SK-N-SH treated with all-trans-retinoic acid at 6 μM for 48 hours (cell line): ENCODE data around the gene GATA5.

Experiments
- BACH2 ChIP-seq: fragments of 250-450 bp; sonication (Bioruptor Pico); IDR thresholded peaks from 2 replicates; pipeline ENCODE4 v1.9.0; 2021; ENCODE audit warnings: mild to moderate bottlenecking, borderline replicate concordance
- PATZ1 ChIP-seq: fragments of 250-450 bp; sonication (Bioruptor Pico); IDR thresholded peaks from 2 replicates; pipeline ENCODE4 v1.8.0; 2020; ENCODE audit warnings: mild to moderate bottlenecking, moderate library complexity, borderline replicate concordance
- PPARA ChIP-seq: fragments of 250-450 bp; sonication (Bioruptor Pico); IDR thresholded peaks from 2 replicates; pipeline ENCODE4 v1.5.0; 2020; ENCODE audit warnings: mild to moderate bottlenecking, borderline replicate concordance
- RARB ChIP-seq: fragments of 250-450 bp; sonication (Bioruptor Pico); IDR thresholded peaks from 2 replicates; pipeline ENCODE4 v1.8.0; 2021; ENCODE audit warnings: mild to moderate bottlenecking, moderate library complexity
- SNAI2 ChIP-seq: fragments of 250-450 bp; sonication (Bioruptor Pico); IDR thresholded peaks from 2 replicates; pipeline ENCODE4 v1.5.0; 2020; ENCODE audit warnings: mild to moderate bottlenecking, moderate library complexity
- ZFP3 ChIP-seq: fragments of 250-450 bp; sonication (Bioruptor Pico); IDR thresholded peaks from 2 replicates; pipeline ENCODE4 v1.5.0; 2020; ENCODE audit warnings: mild to moderate bottlenecking, moderate library complexity
- ZNF8 ChIP-seq: fragments of 450-650 bp; formaldehyde crosslinking; IDR thresholded peaks from 2 replicates; pipeline ENCODE4 v1.5.0; 2020; ENCODE audit warnings: mild to moderate bottlenecking, moderate library complexity
- TF ChIP-seq, protein P1 (sequence below): fragments of 250-450 bp; sonication (Bioruptor Pico); IDR thresholded peaks from 2 replicates; pipeline ENCODE4 v1.5.1; 2020; ENCODE audit warnings: low read depth, mild to moderate bottlenecking, moderate library complexity

DNA sequence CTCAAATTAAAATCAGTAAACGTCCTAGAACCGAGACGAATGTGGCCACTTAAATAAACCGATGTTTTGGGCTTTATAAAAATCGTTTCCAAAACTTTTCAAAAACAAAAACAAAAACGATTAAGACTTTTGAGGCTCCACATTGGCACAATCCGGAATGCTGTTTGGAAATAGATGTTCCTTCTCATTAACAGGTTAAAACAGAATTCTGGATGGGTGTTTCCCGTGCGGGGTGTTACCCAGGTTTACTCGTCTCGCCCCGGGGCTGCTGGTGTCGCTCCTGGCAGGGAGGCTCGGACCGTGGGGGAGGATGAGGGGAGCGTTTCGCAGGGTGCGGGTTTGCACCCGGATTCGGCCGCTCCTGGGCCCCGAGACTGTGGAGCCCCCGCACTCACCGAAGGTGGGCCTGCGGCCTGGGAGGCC lies 1.2 kb downstream of the GATA5 start:
- no peak for TF ChIP-seq BACH2 (CRISPR knock-in tag)
- TF ChIP-seq SNAI2 (CRISPR knock-in tag): no peak
- no peak for TF ChIP-seq ZFP3 (CRISPR knock-in tag)
- no peak for TF ChIP-seq RARB (CRISPR knock-in tag)
- no peak for TF ChIP-seq PATZ1 (CRISPR knock-in tag)
- TF ChIP-seq, protein P1, sequence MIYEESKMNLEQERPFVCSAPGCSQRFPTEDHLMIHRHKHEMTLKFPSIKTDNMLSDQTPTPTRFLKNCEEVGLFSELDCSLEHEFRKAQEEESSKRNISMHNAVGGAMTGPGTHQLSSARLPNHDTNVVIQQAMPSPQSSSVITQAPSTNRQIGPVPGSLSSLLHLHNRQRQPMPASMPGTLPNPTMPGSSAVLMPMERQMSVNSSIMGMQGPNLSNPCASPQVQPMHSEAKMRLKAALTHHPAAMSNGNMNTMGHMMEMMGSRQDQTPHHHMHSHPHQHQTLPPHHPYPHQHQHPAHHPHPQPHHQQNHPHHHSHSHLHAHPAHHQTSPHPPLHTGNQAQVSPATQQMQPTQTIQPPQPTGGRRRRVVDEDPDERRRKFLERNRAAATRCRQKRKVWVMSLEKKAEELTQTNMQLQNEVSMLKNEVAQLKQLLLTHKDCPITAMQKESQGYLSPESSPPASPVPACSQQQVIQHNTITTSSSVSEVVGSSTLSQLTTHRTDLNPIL: no peak
- TF ChIP-seq ZNF8 (CRISPR knock-in tag): no peak
- no peak for TF ChIP-seq PPARA (CRISPR knock-in tag)
